Measurements from ENCODE around the gene PLAC8.
"Not testable (repeated sequence)": the region's sequence is repeated elsewhere in the genome, so short reads cannot be mapped to it uniquely, and the experiment has no call there.

PLAC8 gene

GRCh38 chr4:83150653-83151330, 36.3 kb upstream of the PLAC8 start:
- Histone ChIP-seq H4K20me1 (ENCODE audit: insufficient read depth) (no peaks in the 10 kb centered on the region), H3K4me2 (no peak overlapping the region), H3K27me3 (ENCODE audit: insufficient read depth, low read depth) (no peaks in the 10 kb centered on the region), H3K4me3 (IDR thresholded peaks at IDR 0.05; ENCODE audit: insufficient read depth, low read depth, low read length) (no peak overlapping the region), H3K9ac (no peak overlapping the region), H2AFZ (ENCODE audit: low read depth) (no peak overlapping the region), H3K27ac (no peak overlapping the region), H3K36me3 (ENCODE audit: insufficient read depth) (no peaks in the 10 kb centered on the region), H3K79me2 (ENCODE audit: insufficient read depth, low read depth) (no peaks in the 10 kb centered on the region), H3K4me1 (ENCODE audit: low read depth, poor library complexity, severe bottlenecking) (peaks cover 19% of the 10 kb centered on the region)
- no peak for TF ChIP-seq CTCF (conservative IDR thresholded peaks at IDR 0.05; ENCODE audit: low read depth, low read length)

GRCh38 chr4:83149865-83150652, 35.5 kb upstream of the PLAC8 start:
- Histone ChIP-seq H3K36me3 (ENCODE audit: insufficient read depth) (no peaks in the 10 kb centered on the region), H3K4me2 (no peak overlapping the region), H2AFZ (ENCODE audit: low read depth) (no peak overlapping the region), H3K79me2 (ENCODE audit: insufficient read depth, low read depth) (no peaks in the 10 kb centered on the region), H3K27me3 (ENCODE audit: insufficient read depth, low read depth) (no peaks in the 10 kb centered on the region), H3K9ac (no peak overlapping the region), H3K27ac (no peak overlapping the region), H4K20me1 (ENCODE audit: insufficient read depth) (no peaks in the 10 kb centered on the region), H3K4me1 (ENCODE audit: low read depth, poor library complexity, severe bottlenecking) (peaks cover 19% of the 10 kb centered on the region), H3K4me3 (IDR thresholded peaks at IDR 0.05; ENCODE audit: insufficient read depth, low read depth, low read length) (no peak overlapping the region)
- TF ChIP-seq CTCF (conservative IDR thresholded peaks at IDR 0.05; ENCODE audit: low read depth, low read length), result no peak

- Histone ChIP-seq H3K27me3 (ENCODE audit: insufficient read depth, low read depth) (no peaks in the 10 kb centered on the region), H3K79me2 (ENCODE audit: insufficient read depth, low read depth) (no peaks in the 10 kb centered on the region), H3K9ac (no peak overlapping the region), H3K27ac (no peak overlapping the region), H3K4me3 (IDR thresholded peaks at IDR 0.05; ENCODE audit: insufficient read depth, low read depth, low read length) (no peak overlapping the region), H3K4me2 (no peak overlapping the region), H2AFZ (ENCODE audit: low read depth) (no peak overlapping the region), H4K20me1 (ENCODE audit: insufficient read depth) (no peaks in the 10 kb centered on the region), H3K4me1 (ENCODE audit: low read depth, poor library complexity, severe bottlenecking) (no peaks in the 10 kb centered on the region), H3K36me3 (ENCODE audit: insufficient read depth) (no peaks in the 10 kb centered on the region)
- no peak for TF ChIP-seq CTCF (conservative IDR thresholded peaks at IDR 0.05; ENCODE audit: low read depth, low read length)
Measured at GRCh38 chr4:83146841-83147240, 32.3 kb upstream of the PLAC8 start.

GRCh38 chr4:83145776-83146175, 31.2 kb upstream of the PLAC8 start:
- not testable (repeated sequence) for H2AFZ ChIP-seq (ENCODE audit: low read depth); H3K4me3 ChIP-seq (IDR thresholded peaks at IDR 0.05; ENCODE audit: insufficient read depth, low read depth, low read length); H3K27ac ChIP-seq; H3K27me3 ChIP-seq (ENCODE audit: insufficient read depth, low read depth); H3K79me2 ChIP-seq (ENCODE audit: insufficient read depth, low read depth); H3K4me2 ChIP-seq; H3K9ac ChIP-seq; H3K4me1 ChIP-seq (ENCODE audit: low read depth, poor library complexity, severe bottlenecking); H4K20me1 ChIP-seq (ENCODE audit: insufficient read depth); H3K36me3 ChIP-seq (ENCODE audit: insufficient read depth)

Measured in KMS-11 (cell line).